NCI-H526 treated with DMSO at 0.1 percent for 48 hours (cell line): ENCODE results near the gene ISOC1.

ENCODE experiments used
- DNase-seq: peaks from one replicate; lab custom pipeline; 2025; lab: John Stamatoyannopoulos, UW

Gene ISOC1

DNA sequence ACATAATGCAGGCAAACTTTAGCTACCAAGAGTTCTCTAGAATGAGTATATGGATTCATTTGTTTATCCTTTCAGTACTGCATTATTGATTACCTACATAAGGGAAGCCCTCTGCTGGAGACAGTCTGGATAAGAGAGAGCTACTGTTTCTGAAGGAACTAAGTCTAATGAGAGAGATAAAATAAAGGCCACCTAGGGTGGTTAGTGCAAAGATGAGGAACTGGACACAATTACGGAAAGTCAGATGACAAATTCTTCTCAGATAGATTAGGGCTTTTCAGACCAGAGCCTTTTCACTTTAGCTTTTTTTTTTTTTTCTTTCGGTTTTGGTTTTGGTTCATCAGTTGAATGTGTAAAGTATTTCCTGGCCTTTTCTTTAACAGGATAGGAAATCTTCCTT lies 31.3 kb downstream of the ISOC1 start:
- DNase-seq, result no peak

DNA sequence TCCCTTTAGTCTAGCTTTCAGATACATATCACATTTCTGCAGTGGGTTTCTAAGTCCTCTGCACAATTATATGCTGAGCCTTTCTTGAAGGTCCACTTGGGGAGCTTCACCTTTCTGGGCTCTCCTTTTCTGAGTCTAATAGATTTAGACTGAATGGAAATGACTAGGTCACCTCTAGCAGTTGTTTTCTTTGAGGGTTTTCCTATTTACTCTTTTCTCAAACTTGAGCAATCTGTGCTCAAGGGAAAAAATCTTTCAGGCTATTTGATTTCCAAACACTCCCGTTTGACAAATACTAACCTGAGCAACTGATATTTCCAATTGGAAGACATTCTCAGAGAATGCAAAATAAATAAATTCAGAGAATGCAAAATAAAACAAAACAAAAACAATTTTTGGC lies 39.0 kb downstream of the ISOC1 start:
- no peak for DNase-seq

DNA sequence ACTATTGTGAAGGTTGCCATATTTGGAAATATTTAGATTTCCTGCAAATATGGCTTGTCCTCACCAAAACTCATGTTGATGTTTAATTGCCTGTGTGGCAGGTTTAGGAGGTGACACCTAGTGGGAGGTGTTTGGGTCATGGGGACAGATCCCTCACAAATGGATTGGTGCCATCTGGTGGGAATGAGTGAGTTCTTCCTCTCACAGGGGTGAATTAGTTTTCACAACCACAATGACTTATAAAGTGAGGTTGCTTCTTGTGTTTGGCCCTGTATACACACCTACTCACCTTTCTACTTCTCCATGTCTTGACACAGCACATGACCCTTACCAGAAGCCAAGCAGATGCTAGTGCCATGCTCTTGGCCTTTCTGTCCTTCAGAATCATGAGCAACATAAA lies 41.1 kb downstream of the ISOC1 start:
- DNase-seq, result no peak

DNA sequence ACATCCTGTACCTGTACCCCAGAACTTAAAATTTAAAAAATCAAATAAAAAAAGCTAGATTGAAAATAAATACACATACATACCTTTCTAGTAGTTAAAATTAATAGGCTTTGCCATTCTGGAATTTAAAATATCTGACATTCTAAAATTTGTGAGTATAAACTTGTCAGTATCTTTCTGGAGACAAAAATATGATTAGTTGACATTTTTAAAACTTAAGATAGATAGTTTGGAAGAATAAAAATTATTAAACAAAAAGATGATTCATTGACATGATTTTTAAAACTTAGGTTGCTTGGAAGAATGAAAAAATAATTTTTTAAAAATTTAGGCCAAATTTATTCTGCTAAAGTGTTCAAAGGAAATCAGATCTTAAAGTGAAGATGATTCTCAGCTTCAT lies 43.1 kb downstream of the ISOC1 start:
- DNase-seq, result no peak

- DNase-seq, result no peak
These were observed 46.5 kb downstream of the ISOC1 start for GRCh38 chr5:129141078-129141477.

DNA sequence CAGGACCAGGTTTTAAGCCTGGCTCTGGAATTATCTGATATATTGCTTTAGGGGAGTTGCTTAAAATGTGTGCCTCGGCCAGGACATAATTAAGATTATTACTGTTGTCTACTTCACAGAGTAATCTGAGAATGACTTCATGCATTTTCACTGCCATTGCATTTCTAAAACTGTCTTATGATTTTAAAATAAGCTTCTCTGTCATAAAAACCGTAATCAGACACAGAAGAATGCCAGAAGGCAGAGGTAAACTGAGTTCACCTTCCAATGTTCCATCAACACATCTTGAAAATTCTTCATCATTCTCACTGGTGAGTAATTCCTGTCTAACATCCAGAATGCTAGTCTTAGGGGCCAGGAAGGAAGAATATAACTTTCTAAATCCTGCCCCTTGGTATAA lies 47.1 kb downstream of the ISOC1 start:
- no peak for DNase-seq

GRCh38 chr5:129155876-129156275 lies 61.3 kb downstream of the ISOC1 start:
- DNase-seq, result no peak

DNA sequence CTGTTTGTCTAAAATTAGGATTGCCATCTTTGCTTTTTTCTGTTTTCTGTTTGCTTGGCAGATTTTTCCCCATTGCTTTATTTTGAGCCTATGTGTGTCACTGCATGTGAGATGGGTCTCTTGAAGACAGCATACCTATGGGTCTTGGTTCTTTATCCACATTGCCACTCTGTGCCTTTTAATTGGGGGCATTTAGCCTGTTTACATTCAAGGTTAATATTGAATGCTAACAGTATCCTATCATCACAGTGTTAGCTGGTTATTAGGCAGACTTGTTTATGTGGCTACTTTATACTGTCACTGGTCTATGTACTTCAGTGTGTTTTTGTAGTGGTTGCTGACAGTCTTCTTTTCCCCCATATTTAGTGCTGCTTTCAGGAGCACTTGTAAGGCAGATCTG lies 67.3 kb downstream of the ISOC1 start:
- no peak for DNase-seq
